Transverse colon (tissue), 4 donors: ENCODE results near the gene TRAPPC10. TPM values are rescaled to one million over a fixed set of nuclear protein-coding genes. Genes with fewer than 3 reads are reported as not detected.

Source experiments
- DNase-seq: peaks from one replicate; pipeline ENCODE4 v3.0.0-alpha.2; 2019
- H3K27ac ChIP-seq, 4 donors: fragments of 200-600 bp; sonication (generic); 2 replicates each; pipeline ENCODE4 v1.5.1; 2016 to 2018; ENCODE audit warnings: inconsistent platforms in 4 of 4
- H3K27me3 ChIP-seq: fragments of 200-600 bp; sonication (generic); 2 replicates; pipeline ENCODE4 v1.5.1; 2017; ENCODE audit warnings: inconsistent platforms
- H3K36me3 ChIP-seq, 4 donors: fragments of 200-600 bp; sonication (generic); 2 replicates each; pipeline ENCODE4 v1.5.1; 2017 to 2019; ENCODE audit warnings: inconsistent platforms in 4 of 4
- H3K4me1 ChIP-seq, 4 donors: fragments of 200-600 bp; sonication (generic); 2 replicates each; pipeline ENCODE4 v1.5.1; 2017 to 2020; ENCODE audit warnings: inconsistent platforms in 4 of 4
- H3K4me3 ChIP-seq, 4 donors: fragments of 200-600 bp; sonication (generic); 1 replicate in 1 of 4; 2 replicates in 3 of 4; pipeline versions ENCODE4 v1.5.1 to v1.6.1; 2017 to 2019; ENCODE audit warnings: inconsistent platforms in 4 of 4
- H3K9me3 ChIP-seq, 2 donors: fragments of 200-600 bp; sonication (generic); 2 replicates each; pipeline ENCODE4 v1.5.1; 2017 to 2019; ENCODE audit warnings: inconsistent platforms in 2 of 2
- CTCF ChIP-seq, 5 experiments: fragments of 200-600 bp in 3 of 5; fragments of 450-650 bp in 2 of 5; sonication (generic) in 3 of 5; IDR thresholded peaks; 1 replicate in 2 of 5; 2 replicates in 3 of 5; pipeline ENCODE4 v1.5.1; 2016 to 2017; ENCODE audit warnings: antibody characterized with exemption in 5 of 5, inconsistent platforms in 3 of 5, mild to moderate bottlenecking in 2 of 5, moderate library complexity in 1 of 5
- EP300 ChIP-seq: sonication (generic); formaldehyde crosslinking; IDR thresholded peaks from one replicate; pipeline ENCODE4 v1.6.1; 2017; ENCODE audit warnings: antibody characterized with exemption, low read depth
- POLR2A ChIP-seq: fragments of 450-650 bp; IDR thresholded peaks from one replicate; pipeline ENCODE4 v1.6.1; 2016; ENCODE audit warnings: antibody characterized with exemption, mild to moderate bottlenecking, moderate library complexity
- POLR2AphosphoS5 ChIP-seq, 3 donors: sonication (generic); formaldehyde crosslinking; IDR thresholded peaks; one replicate each; pipeline ENCODE4 v1.6.1; 2016; ENCODE audit warnings: antibody characterized with exemption in 3 of 3
- WGBS, 2 donors: methylation state at CpG; one replicate each; pipeline ENCODE4 v1.1.5; 2018; ENCODE audit warnings: low coverage in 1 of 2; 5-methylcytosine and 5-hydroxymethylcytosine counted together
- in situ Hi-C, 4 donors: fragments of 200-750 bp; cut with MboI; loops; one replicate each; pipeline versions ENCODE4 v1.15.0 to v1.15.1; 2017; ENCODE audit warnings: low sequenced_read_pairs in 3 of 4, low pct_ligation_motif_present in 1 of 4, low pct_unique_long_range_greater_than_20kb in 1 of 4
- intact Hi-C: fragments of 100-400 bp; cut with DNase I; formaldehyde crosslinking; loops from one replicate; pipeline ENCODE4 v1.15.1; 2023; ENCODE audit warnings: low total_unique reads
- total RNA-seq, 4 donors: library from RNA; depleted of rRNA; stranded (reverse); fragments of >200 nt; gene quantifications; one replicate each; pipeline ENCODE4 v1.1.0, GENCODE V29; 2016

Gene TRAPPC10
- total RNA-seq, 4 donors from 2014 or later, result 71.0 to 81.5 (median 79.8) TPM

GRCh38 chr21:44000360-44000759 is 11.7 kb upstream of the TRAPPC10 start:
- H3K4me3 ChIP-seq, result no peak overlapping the region
- no peaks in the 10 kb centered on the region for H3K9me3 ChIP-seq
- TF ChIP-seq EP300 (no peak), POLR2AphosphoS5 (IDR thresholded peaks at IDR 0.05) (no peak), CTCF (IDR thresholded peaks at IDR 0.05) (no peak), POLR2A (no peak)
- H3K4me1 ChIP-seq, result no peaks in the 10 kb centered on the region
- in situ Hi-C loops (no loop called here), intact Hi-C loops (no loop called here)
- H3K27me3 ChIP-seq, result no peaks in the 10 kb centered on the region
- H3K36me3 ChIP-seq, result no peaks in the 10 kb centered on the region
- H3K27ac ChIP-seq, result no peak overlapping the region
- WGBS, 2 donors, result 61% methylated on average over 7 of the region's 7 CpGs; no CpG with 5 or more reads in 1 of the 2 donors
- no peak for DNase-seq

GRCh38 chr21:44002511-44002910 is 9.6 kb upstream of the TRAPPC10 start:
- WGBS, 2 donors, result 88% methylated on average over 10 of the region's 10 CpGs; no CpG with 5 or more reads in 1 of the 2 donors
- TF ChIP-seq POLR2AphosphoS5 (IDR thresholded peaks at IDR 0.05) (no peak), CTCF (IDR thresholded peaks at IDR 0.05) (no peak), POLR2A (no peak), EP300 (no peak)
- intact Hi-C loops, result no loop called here
- no peak for DNase-seq
- Histone ChIP-seq H3K27ac (no peak overlapping the region), H3K4me3 (no peak overlapping the region), H3K4me1 (peaks cover 0 to 9% (median 2%) of the 10 kb centered on the region in 4 donors), H3K27me3 (no peaks in the 10 kb centered on the region), H3K36me3 (no peaks in the 10 kb centered on the region), H3K9me3 (no peaks in the 10 kb centered on the region)
- in situ Hi-C loops, result no loop called here

GRCh38 chr21:44003307-44003966 is 8.7 kb upstream of the TRAPPC10 start:
- in situ Hi-C loops (no loop called here), intact Hi-C loops (no loop called here)
- Histone ChIP-seq H3K9me3 (no peaks in the 10 kb centered on the region), H3K4me3 (no peak overlapping the region), H3K27me3 (no peaks in the 10 kb centered on the region), H3K4me1 (peaks cover 0 to 9% (median 2%) of the 10 kb centered on the region in 4 donors), H3K36me3 (no peaks in the 10 kb centered on the region), H3K27ac (no peak overlapping the region)
- 82 to 86% methylated on average over 2 to 5 of the region's 5 CpGs for WGBS, 2 donors
- TF ChIP-seq POLR2AphosphoS5 (IDR thresholded peaks at IDR 0.05) (no peak), EP300 (no peak), POLR2A (no peak)
- no peak for DNase-seq

- H3K27ac ChIP-seq, result no peak overlapping the region
- no peaks in the 10 kb centered on the region for H3K9me3 ChIP-seq
- no peak for DNase-seq
- peaks cover 0 to 9% (median 2%) of the 10 kb centered on the region in 4 donors for H3K4me1 ChIP-seq
- TF ChIP-seq POLR2AphosphoS5 (IDR thresholded peaks at IDR 0.05), result no peak
- no peak for TF ChIP-seq EP300
- no peak for TF ChIP-seq CTCF (IDR thresholded peaks at IDR 0.05)
- TF ChIP-seq POLR2A, result no peak
- in situ Hi-C loops, result no loop called here
- H3K4me3 ChIP-seq, result no peak overlapping the region
- H3K36me3 ChIP-seq, result no peaks in the 10 kb centered on the region
- intact Hi-C loops, result no loop called here
- no peaks in the 10 kb centered on the region for H3K27me3 ChIP-seq
- WGBS, 2 donors, result 86 to 91% methylated on average over 11 to 13 of the region's 13 CpGs
Observed at GRCh38 chr21:44005071-44005470, 7.0 kb upstream of the TRAPPC10 start.
